IMR-90 (cell line): ENCODE results near the gene EMC8.

ENCODE experiments used
- RAD21 ChIP-seq: IDR thresholded peaks from 2 replicates; pipeline ENCODE4 v1.6.1; 2012; ENCODE audit warnings: low read length, improper control_type of control experiment
- TF ChIP-seq, protein P1 (sequence below): conservative IDR thresholded peaks from 2 replicates; pipeline ENCODE4 v1.5.1; 2012; ENCODE audit warnings: mild to moderate bottlenecking, low read depth, low read length, improper control_type of control experiment

DNA sequence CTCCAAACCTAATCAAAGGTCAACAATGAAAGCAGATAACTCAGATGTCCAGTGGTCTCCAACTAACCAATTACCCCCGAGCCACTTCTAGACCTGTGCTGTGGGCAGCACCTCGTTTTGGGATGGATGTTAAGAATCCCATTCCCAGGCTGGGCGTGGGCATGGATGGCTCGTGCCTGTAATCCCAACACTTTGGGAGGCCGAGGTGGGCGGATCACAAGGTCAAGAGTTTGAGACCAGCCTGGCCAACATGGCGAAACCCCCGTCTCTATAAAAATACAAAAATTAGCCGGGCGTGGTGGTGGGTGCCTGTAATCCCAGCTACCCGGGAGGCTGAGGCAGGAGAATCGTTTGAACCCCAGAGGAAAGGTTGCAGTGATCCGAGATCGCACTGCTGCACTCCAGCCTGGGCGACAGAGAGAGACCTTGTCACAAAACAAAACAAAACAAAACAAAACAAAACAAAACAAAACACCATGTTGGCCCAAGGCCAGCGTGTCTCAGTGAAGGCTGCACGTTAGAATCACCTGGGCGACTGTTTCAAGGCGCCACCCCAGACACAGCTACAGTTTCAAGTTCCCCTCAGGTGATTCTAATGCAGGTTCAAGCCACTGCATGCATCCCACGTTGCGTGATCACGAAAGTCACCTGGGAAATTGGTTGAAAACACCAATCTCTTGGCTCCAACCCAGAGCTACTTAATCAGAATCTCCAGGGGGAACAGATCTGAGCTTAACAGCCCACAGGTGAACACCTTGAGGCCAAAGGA, 21.4 kb upstream of the EMC8 start:
- TF ChIP-seq, protein P1, sequence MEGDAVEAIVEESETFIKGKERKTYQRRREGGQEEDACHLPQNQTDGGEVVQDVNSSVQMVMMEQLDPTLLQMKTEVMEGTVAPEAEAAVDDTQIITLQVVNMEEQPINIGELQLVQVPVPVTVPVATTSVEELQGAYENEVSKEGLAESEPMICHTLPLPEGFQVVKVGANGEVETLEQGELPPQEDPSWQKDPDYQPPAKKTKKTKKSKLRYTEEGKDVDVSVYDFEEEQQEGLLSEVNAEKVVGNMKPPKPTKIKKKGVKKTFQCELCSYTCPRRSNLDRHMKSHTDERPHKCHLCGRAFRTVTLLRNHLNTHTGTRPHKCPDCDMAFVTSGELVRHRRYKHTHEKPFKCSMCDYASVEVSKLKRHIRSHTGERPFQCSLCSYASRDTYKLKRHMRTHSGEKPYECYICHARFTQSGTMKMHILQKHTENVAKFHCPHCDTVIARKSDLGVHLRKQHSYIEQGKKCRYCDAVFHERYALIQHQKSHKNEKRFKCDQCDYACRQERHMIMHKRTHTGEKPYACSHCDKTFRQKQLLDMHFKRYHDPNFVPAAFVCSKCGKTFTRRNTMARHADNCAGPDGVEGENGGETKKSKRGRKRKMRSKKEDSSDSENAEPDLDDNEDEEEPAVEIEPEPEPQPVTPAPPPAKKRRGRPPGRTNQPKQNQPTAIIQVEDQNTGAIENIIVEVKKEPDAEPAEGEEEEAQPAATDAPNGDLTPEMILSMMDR = no peak
- TF ChIP-seq RAD21 = no peak
